ENCODE measurements around the gene CNTNAP5. TPM values are rescaled to one million over a fixed set of nuclear protein-coding genes. Genes with fewer than 3 reads are reported as not detected.

Gene CNTNAP5
- total and polyA plus RNA-seq, 2 of the 8 experiments (the other 6 are each of a cell fraction or from before 2014, with no cell fraction given), result 0.11 to 0.76 TPM

DNA sequence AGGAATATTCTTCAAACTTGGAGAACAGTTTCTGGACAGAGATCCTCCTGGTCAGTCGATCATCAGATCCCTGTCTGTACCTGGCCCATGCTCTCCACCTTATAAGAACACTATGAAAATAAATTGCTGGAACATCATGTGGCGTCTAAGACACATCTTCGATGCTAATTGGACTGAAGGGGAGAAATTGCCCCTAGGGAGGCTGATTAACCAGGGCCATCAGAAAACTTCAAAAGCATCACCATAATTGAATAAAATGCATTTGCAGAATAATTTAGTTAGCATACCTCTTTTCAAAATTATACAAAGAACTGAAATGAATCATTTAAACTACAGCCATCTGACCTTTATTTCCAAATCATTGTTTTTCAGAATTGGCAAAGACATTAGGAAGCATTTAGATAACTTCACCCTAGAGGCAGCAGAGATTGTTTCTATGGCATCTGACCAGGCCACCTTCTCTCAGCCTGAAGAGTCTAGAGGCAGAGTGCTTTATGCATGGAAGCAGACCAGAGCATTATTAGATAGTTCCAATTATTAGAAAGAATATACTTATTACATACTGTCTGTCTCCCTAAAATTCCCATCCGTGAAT is 48.9 kb upstream of the CNTNAP5 start (continued):
- no peak for TF ChIP-seq FOSL1 (IDR thresholded peaks at IDR 0.05; ENCODE audit: insufficient read depth, low read depth, low read length)
- TF ChIP-seq KDM1A (IDR thresholded peaks at IDR 0.05; ENCODE audit: borderline replicate concordance, low read length), result no peak
- no peak for TF ChIP-seq TAF1 (IDR thresholded peaks at IDR 0.05; ENCODE audit: low read depth, low read length)
- TF ChIP-seq CHD2 (IDR thresholded peaks at IDR 0.05; ENCODE audit: low read length), result no peak

Data from H1 (cell line).